ENCODE results near the gene SGCD. TPM values are rescaled to one million over a fixed set of nuclear protein-coding genes. Genes with fewer than 3 reads are reported as not detected.

SGCD gene
- total and polyA plus RNA-seq, 3 donors from 2014 or later: 2.8 to 6.1 (median 5.0) TPM

DNA sequence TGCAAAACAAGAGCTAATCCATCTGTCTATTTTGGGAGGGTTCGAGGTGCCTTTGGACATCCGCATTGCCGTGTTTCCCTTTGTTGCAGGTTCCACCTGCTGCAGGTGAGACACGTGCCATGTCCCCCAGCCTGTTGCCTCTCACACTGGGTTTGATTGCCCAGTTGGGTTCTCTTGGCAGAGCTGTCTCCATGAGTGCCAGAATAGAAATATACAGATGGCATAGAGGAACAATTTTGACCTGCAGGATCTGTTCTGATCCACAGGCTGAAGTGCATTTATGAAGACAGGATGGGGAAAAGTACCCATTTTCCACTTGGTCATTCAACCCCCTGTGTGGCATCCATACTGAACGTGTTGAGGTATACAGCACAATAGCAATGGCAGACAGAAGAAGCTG is 178.1 kb downstream of the SGCD start:
- Histone ChIP-seq H3K4me3 (no peak overlapping the region), H3K4me1 (no peaks in the 10 kb centered on the region), H3K27ac (no peak overlapping the region), H3K9me3 (no peaks in the 10 kb centered on the region), H3K36me3 (ENCODE audit: low read depth, missing control alignments) (no peaks in the 10 kb centered on the region), H3K27me3 (no peaks in the 10 kb centered on the region)
- 94 to 96% methylated on average over 5 of the region's 5 CpGs for WGBS, 2 donors
- no peak for DNase-seq
- intact Hi-C loops (cut with DNase I; ENCODE audit: low total_unique reads): no loop called here
- TF ChIP-seq POLR2A (IDR thresholded peaks at IDR 0.05): no peak
- TF ChIP-seq CTCF (IDR thresholded peaks at IDR 0.05): no peak

DNA sequence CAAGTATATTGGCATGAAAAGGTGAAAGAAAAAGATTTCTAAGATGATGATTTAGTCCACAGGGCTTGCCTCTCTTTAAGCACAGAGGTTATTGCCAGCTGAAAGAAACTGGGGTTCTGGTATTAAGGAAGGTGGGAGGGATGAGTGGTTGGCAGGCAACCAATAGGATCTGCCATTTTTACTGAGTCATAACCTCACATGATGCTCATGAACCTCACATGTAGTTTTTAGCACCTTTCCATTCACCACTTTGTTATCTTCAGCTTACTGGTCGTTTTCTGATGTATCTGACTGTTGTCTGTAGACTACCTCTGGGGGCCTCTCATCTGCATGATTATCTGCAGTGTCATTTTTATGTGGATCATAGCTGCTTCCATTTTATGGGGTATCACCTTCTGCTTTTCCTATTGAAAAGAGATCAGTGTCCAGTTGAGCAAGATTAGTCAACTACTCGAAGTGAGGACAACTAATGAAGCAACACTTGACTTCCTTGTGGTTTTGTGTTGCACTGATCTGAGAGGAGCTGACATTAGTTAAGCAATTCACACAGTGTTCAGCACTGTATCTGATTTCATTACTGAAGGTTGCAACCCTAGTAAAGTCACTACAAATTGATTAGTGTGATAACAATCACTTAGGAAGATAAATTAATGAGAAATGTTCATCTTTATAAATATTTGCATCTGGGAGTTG is 186.3 kb downstream of the SGCD start:
- DNase-seq: no peak
- 75 to 77% methylated on average over 2 of the region's 2 CpGs for WGBS, 2 donors

GRCh38 chr5:156515121-156515520 is 188.2 kb downstream of the SGCD start:
- DNase-seq: no peak
- H3K27ac ChIP-seq: no peak overlapping the region
- no peaks in the 10 kb centered on the region for H3K36me3 ChIP-seq (ENCODE audit: low read depth, missing control alignments)
- no peaks in the 10 kb centered on the region for H3K27me3 ChIP-seq
- no peaks in the 10 kb centered on the region for H3K4me1 ChIP-seq
- no peak overlapping the region for H3K4me3 ChIP-seq
- 79 to 85% methylated on average over 2 of the region's 2 CpGs for WGBS, 2 donors
- intact Hi-C loops (cut with DNase I; ENCODE audit: low total_unique reads): no loop called here
- H3K9me3 ChIP-seq: no peaks in the 10 kb centered on the region
- TF ChIP-seq CTCF (IDR thresholded peaks at IDR 0.05) (no peak), POLR2A (IDR thresholded peaks at IDR 0.05) (no peak)

More for the DNA sequence above, 186.3 kb downstream of the SGCD start:
- intact Hi-C loops (cut with DNase I; ENCODE audit: low total_unique reads): no loop called here
- TF ChIP-seq POLR2A (IDR thresholded peaks at IDR 0.05): no peak
- TF ChIP-seq CTCF (IDR thresholded peaks at IDR 0.05): no peak
- Histone ChIP-seq H3K27ac (no peak overlapping the region), H3K9me3 (no peaks in the 10 kb centered on the region), H3K27me3 (no peaks in the 10 kb centered on the region), H3K36me3 (ENCODE audit: low read depth, missing control alignments) (no peaks in the 10 kb centered on the region), H3K4me1 (no peaks in the 10 kb centered on the region), H3K4me3 (no peak overlapping the region)

GRCh38 chr5:156515803-156516360 is 188.9 kb downstream of the SGCD start:
- TF ChIP-seq POLR2A (IDR thresholded peaks at IDR 0.05): no peak
- no peak for TF ChIP-seq CTCF (IDR thresholded peaks at IDR 0.05)
- H3K27ac ChIP-seq: no peak overlapping the region
- no peaks in the 10 kb centered on the region for H3K4me1 ChIP-seq
- no peaks in the 10 kb centered on the region for H3K36me3 ChIP-seq (ENCODE audit: low read depth, missing control alignments)
- no peaks in the 10 kb centered on the region for H3K27me3 ChIP-seq
- intact Hi-C loops (cut with DNase I; ENCODE audit: low total_unique reads): no loop called here
- H3K4me3 ChIP-seq: no peak overlapping the region
- no peaks in the 10 kb centered on the region for H3K9me3 ChIP-seq
- WGBS, 2 donors: 79 to 93% methylated on average over 3 to 4 of the region's 4 CpGs
- no peak for DNase-seq
